22Rv1 (cell line): ENCODE data around the gene CLHC1.

Experiments used
- H3K27ac ChIP-seq: fragments of 450-650 bp; 2 replicates; pipeline ENCODE4 v1.5.1; 2017
- ZFX ChIP-seq: fragments of 450-650 bp; IDR thresholded peaks from 2 replicates; pipeline ENCODE4 v1.6.1; 2017; ENCODE audit warnings: antibody characterized with exemption, borderline replicate concordance
- TF ChIP-seq, protein P1 (sequence below): fragments of 450-650 bp; IDR thresholded peaks from 2 replicates; pipeline ENCODE4 v1.5.1; 2017; ENCODE audit warnings: mild to moderate bottlenecking

CLHC1 gene

DNA sequence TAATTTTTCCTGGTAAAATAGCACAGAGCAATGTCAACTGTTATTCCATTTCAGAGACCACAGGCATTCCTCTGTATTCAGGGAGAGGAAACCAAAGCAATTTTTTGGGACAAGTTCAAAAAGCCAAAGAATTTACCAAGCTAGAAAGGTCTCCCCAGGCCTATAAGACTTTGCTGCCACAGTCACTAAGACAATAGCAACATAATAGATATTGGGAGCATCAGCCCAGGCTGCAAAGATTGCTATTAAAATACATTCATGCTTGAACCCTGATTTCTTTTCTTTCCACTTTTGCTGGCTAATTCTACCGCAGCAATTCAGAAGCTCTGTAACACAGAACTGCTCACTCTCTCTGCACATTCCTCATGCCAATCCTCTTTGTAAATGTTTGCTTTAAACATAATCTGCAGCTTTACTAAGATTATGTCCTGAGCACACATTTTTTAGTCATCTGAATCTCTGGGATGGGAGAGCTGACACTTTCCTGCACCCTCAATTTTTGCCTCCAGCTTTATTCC, 76.3 kb downstream of the CLHC1 start:
- TF ChIP-seq ZFX, result no peak
- TF ChIP-seq, protein P1, sequence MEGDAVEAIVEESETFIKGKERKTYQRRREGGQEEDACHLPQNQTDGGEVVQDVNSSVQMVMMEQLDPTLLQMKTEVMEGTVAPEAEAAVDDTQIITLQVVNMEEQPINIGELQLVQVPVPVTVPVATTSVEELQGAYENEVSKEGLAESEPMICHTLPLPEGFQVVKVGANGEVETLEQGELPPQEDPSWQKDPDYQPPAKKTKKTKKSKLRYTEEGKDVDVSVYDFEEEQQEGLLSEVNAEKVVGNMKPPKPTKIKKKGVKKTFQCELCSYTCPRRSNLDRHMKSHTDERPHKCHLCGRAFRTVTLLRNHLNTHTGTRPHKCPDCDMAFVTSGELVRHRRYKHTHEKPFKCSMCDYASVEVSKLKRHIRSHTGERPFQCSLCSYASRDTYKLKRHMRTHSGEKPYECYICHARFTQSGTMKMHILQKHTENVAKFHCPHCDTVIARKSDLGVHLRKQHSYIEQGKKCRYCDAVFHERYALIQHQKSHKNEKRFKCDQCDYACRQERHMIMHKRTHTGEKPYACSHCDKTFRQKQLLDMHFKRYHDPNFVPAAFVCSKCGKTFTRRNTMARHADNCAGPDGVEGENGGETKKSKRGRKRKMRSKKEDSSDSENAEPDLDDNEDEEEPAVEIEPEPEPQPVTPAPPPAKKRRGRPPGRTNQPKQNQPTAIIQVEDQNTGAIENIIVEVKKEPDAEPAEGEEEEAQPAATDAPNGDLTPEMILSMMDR, result no peak
- no peak overlapping the region for H3K27ac ChIP-seq

DNA sequence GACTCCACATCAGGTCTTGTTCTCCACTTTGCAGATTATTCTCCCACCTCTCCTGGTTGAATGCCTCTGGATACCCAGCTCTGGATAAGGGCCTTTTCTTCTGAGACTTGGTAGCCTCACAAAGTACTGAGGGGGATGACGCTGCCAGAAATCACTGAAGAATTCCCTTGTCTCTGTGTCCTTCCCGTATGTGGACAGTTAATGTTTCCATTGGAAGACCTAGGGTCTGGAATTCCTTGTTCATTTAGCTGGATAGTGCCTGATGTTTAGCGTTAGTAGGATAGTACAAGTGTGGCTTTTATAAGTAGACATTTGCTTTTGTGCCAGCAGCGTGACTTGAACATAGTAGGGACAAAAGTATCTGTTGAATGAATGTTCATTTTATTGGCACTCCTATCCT, 76.9 kb downstream of the CLHC1 start:
- TF ChIP-seq, protein P1, result no peak
- TF ChIP-seq ZFX, result no peak
- H3K27ac ChIP-seq, result no peak overlapping the region

DNA sequence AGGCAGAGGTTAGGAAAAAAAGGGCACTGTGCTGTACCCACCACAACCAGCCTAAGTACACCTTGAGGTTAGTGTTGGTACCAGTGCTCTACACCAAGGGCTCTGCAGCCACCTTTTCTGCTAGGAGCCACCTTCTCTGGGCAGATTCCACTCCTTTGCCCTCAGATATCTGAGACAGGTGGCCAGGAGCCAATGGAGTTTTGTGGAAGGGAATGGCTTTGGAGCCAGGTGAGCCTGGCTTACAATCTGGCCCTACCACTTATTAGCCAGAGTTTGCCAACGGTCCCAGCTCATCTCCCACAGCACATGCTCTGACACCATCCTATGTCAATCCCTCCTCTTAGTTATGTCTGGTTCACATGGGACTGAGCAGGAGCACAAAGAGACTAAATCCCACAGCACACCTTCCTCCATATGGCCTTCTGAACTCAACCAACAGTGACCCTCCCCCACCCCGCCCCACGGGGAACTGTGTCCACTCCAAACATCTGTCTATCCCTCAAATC, 77.5 kb downstream of the CLHC1 start:
- TF ChIP-seq, protein P1, result no peak
- no peak for TF ChIP-seq ZFX
- H3K27ac ChIP-seq, result no peak overlapping the region

DNA sequence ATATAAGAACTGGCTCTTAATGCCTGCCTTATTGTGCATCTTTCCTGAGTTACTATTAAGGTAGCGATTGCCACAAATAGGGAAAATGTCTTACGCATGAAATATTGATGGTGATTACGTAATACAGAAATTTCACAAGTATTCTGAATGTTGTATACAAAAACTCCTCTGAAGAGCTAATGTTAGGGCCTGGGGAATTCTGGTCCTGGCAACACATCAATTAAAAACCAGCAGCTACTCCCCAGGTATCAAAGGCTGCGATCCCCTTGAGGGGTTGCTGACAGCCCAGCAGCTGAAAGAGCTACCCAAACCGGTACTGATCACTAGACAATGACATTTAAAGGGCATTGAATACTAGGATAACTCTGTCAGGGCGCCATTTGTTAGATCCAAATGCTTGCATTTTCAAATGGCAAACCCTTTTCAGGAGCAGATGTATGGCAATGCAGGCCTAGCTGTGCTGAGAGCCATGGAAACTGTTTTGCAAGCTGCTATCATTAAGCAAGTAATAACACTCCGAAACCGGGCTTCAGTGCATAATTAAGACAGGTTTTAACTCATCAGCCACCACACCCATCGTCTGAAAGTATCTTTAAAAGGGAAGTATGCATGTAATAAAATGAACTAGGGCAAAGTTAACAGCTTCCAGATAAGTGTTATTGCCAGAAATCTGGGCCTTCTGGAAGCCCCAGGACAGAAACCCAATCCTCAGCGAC, 78.4 kb downstream of the CLHC1 start:
- H3K27ac ChIP-seq, result no peak overlapping the region

DNA sequence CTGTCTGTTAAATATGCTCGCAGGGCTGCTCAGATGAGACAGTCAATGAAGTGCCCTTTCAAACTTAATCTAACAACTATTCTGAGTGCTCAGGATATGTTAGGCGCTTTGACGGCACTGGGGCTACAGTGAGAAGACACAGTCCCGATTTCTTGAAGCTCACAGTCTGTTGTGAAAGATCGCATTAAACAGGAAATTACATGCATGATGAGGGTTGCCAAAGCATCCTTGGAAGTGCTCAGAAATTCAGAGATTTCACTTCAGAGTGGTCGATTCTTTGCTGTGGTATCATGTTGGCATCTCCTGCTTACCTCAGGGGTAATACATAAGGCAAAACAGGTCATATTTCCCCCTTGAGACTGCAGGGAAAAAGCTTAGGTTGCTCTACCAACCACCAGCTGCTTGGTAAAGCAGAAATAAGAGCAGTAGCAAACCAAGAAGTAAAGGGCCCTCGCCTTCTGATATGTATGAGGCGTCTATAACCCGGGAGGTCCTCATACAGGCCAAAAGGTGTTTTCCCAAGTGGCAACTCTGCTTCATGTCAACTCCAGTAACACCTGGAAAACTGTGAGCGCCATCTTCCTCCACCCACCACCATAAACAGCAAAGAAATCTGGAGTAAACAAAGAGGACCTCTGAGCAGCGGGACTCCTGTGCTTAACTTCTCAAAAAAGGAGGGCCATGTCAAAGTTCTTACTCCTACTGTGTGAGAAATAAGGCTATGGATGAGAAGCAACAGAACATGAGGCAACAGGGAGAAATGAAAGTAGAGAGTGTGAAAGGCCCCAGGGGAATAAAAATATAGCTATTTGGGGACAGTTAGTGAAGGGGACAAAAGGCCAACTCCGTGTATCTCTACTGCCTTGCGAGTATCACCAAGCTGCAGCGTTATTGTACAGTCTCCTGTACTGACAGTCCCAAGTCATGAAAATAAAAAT, 79.3 kb downstream of the CLHC1 start:
- TF ChIP-seq, protein P1, result no peak
- TF ChIP-seq ZFX, result no peak
- no peak overlapping the region for H3K27ac ChIP-seq

More for the DNA sequence above, 78.4 kb downstream of the CLHC1 start:
- TF ChIP-seq, protein P1, result no peak
- no peak for TF ChIP-seq ZFX

DNA sequence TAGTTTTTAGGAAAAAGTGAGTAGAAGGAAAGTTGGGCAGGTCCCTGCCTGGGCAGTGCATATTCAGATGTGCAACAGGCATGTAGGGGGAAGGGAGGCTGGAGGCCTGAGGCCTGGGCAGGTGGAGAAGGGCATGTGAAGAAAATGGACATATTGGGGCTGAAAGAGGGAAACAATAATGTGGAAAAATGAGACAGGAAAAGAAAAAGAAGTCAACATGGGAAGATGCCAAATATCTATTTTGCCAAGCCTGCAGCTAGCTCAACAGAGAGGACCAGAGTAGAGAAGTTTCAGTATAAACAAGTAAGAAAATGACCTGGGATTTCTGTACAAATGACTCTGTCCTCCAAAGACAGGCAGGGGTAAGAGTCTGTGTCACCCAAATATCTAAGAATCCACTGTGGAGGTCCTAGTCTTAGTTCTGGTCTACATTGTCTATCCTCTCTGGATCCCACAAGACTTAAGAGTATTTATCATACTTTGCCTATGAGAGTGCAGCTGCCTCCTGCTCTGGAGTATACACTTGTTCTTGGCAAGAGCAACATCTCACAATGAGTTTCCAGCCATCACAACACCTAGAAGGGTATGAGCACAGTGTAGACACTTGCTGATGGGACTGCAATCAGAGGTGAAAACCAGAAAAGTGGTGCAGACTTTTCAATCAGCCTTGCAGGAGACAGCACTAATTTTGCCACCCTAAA, 80.2 kb downstream of the CLHC1 start:
- H3K27ac ChIP-seq, result no peak overlapping the region
- TF ChIP-seq, protein P1, result no peak
